ENCODE data around the gene DLG2. TPM values are rescaled to one million over a fixed set of nuclear protein-coding genes. Genes with fewer than 3 reads are reported as not detected.
A peak's percentile ranks its signal among the peaks of the same experiment; 100 is the strongest.

DLG2 gene
- total and polyA plus RNA-seq, 9 of the 15 experiments (the other 6 are each of a cell fraction or from before 2014, with no cell fraction given), result 0.52 to 1.6 (median 0.95) TPM

- TF ChIP-seq POLR3G (IDR thresholded peaks at IDR 0.05; ENCODE audit: extremely low read depth, insufficient read length, insufficient replicate concordance) (no peak), FOXM1 (IDR thresholded peaks at IDR 0.05; ENCODE audit: low read depth) (peak; percentile 71), FOXM1 (CRISPR knock-in tag; IDR thresholded peaks at IDR 0.05; ENCODE audit: low read depth) (no peak), SRSF9 (IDR thresholded peaks at IDR 0.05; ENCODE audit: borderline replicate concordance, low read depth, low read length) (no peak), GTF2F1 (IDR thresholded peaks at IDR 0.05; ENCODE audit: low read depth, low read length) (0 out of 2 replicates have a peak, but pooled peaks have one; percentile 28), HNRNPLL (IDR thresholded peaks at IDR 0.05; ENCODE audit: low read depth, low read length, poor library complexity, severe bottlenecking) (peak; percentile 8), PTBP1 (IDR thresholded peaks at IDR 0.05; ENCODE audit: low read depth, low read length) (no peak), SRF (CRISPR knock-in tag; IDR thresholded peaks at IDR 0.05) (peak in 1 of 2 experiments; percentile 47; a peak in 1 of 4 replicates), HMGN3 (IDR thresholded peaks at IDR 0.05; ENCODE audit: borderline replicate concordance, extremely low read depth, insufficient read length, low read depth, low read length) (no peak), ESRRA (IDR thresholded peaks at IDR 0.05; ENCODE audit: borderline replicate concordance, low read depth) (no peak; the same call in 1 of the 2 replicates), MAZ (CRISPR knock-in tag; conservative IDR thresholded peaks at IDR 0.05 in 1 of 2, IDR thresholded peaks at IDR 0.05 in 1 of 2) (peak; percentile 97 to 100), RBM25 (IDR thresholded peaks at IDR 0.05; ENCODE audit: low read depth, low read length, severe bottlenecking) (no peak)
- TF ChIP-seq, protein P1, sequence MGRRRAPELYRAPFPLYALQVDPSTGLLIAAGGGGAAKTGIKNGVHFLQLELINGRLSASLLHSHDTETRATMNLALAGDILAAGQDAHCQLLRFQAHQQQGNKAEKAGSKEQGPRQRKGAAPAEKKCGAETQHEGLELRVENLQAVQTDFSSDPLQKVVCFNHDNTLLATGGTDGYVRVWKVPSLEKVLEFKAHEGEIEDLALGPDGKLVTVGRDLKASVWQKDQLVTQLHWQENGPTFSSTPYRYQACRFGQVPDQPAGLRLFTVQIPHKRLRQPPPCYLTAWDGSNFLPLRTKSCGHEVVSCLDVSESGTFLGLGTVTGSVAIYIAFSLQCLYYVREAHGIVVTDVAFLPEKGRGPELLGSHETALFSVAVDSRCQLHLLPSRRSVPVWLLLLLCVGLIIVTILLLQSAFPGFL (CRISPR knock-in tag; IDR thresholded peaks at IDR 0.05), result 0 out of 2 replicates have a peak, but pooled peaks have one; percentile 4
- TF ChIP-seq, protein P2, sequence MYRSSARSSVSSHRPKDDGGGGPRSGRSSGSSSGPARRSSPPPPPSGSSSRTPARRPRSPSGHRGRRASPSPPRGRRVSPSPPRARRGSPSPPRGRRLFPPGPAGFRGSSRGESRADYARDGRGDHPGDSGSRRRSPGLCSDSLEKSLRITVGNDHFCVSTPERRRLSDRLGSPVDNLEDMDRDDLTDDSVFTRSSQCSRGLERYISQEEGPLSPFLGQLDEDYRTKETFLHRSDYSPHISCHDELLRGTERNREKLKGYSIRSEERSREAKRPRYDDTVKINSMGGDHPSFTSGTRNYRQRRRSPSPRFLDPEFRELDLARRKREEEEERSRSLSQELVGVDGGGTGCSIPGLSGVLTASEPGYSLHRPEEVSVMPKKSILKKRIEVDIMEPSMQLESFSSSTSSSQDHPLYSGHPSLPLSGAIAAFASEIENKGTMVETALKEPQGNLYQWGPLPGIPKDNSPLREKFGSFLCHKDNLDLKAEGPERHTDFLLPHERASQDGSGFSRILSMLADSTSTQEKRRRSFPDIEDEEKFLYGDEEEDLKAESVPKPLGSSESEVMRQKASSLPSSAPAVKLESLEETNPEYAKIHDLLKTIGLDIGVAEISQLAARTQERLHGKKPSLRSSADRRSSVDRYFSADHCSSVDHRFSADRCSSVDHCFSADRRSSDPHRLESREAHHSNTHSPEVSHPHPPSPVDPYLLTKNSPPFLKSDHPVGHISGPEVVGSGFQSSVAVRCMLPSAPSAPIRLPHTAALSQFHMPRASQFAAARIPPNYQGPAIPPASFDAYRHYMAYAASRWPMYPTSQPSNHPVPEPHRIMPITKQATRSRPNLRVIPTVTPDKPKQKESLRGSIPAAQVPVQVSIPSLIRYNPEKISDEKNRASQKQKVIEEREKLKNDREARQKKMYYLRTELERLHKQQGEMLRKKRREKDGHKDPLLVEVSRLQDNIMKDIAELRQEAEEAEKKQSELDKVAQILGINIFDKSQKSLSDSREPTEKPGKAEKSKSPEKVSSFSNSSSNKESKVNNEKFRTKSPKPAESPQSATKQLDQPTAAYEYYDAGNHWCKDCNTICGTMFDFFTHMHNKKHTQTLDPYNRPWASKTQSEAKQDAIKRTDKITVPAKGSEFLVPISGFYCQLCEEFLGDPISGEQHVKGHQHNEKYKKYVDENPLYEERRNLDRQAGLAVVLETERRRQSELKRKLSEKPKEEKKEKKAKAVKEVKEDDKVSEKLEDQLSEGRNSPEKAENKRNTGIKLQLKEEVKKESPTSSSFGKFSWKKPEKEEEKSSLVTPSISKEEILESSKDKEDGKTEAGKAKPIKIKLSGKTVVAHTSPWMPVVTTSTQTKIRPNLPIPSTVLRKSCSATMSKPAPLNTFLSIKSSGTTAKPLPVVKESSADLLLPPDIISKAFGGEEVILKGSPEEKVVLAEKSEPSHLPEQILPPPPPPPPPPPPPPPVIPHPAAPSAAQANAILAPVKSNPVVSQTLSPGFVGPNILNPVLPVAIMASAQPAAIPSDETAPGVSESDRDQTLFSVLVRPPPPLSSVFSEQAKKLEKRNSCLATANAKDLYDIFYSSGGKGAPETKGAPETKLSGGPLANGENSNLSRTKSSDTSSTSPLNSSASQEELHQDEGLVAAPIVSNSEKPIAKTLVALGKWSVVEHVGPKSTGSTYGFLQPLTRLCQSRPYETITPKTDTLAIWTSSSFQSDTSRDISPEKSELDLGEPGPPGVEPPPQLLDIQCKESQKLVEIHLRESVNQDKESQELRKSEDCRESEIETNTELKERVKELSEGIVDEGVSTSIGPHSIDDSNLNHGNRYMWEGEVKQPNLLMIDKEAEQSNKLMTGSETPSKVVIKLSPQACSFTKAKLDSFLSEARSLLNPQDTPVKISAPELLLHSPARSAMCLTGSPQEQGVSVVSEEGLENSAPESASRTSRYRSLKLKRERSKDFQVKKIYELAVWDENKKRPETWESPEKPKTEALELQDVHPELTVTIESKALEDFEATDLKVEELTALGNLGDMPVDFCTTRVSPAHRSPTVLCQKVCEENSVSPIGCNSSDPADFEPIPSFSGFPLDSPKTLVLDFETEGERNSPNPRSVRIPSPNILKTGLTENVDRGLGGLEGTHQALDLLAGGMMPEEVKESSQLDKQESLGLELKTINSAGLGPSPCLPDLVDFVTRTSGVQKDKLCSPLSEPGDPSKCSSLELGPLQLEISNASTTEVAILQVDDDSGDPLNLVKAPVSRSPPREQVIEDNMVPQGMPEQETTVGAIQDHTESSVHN (IDR thresholded peaks at IDR 0.05; ENCODE audit: borderline replicate concordance in 1 of 2, low read depth in 1 of 2), result no peak; a peak in 1 of 4 replicates
- TF ChIP-seq, protein P3, sequence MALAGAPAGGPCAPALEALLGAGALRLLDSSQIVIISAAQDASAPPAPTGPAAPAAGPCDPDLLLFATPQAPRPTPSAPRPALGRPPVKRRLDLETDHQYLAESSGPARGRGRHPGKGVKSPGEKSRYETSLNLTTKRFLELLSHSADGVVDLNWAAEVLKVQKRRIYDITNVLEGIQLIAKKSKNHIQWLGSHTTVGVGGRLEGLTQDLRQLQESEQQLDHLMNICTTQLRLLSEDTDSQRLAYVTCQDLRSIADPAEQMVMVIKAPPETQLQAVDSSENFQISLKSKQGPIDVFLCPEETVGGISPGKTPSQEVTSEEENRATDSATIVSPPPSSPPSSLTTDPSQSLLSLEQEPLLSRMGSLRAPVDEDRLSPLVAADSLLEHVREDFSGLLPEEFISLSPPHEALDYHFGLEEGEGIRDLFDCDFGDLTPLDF (CRISPR knock-in tag; IDR thresholded peaks at IDR 0.05), result peak; percentile 97
Measured at GRCh38 chr11:85627998-85628770, 1.0 kb upstream of the DLG2 start, which contains the start of gene TMEM126B (continued).

All from K562 (cell line).